GM19099 (cell line): Measurements from ENCODE around the gene PRTG.

Experiments
- POLR2A ChIP-seq: IDR thresholded peaks from 3 replicates; pipeline ENCODE4 v1.6.1; 2011; ENCODE audit warnings: low read depth; ENCODE audit not compliant: insufficient read length; ENCODE audit errors: extremely low read depth

Gene PRTG

GRCh38 chr15:55742927-55743728, at the start of gene PRTG:
Gene PRTG, minus strand, starts transcription at chr15:55743152. Its CDS starts 221 bp downstream, at chr15:55742931.
- TF ChIP-seq POLR2A, result no peak

GRCh38 chr15:55791551-55792400, 48.8 kb upstream of the PRTG start:
- TF ChIP-seq POLR2A, result no peak

- no peak for TF ChIP-seq POLR2A
Observed at GRCh38 chr15:55789066-55789660, 46.2 kb upstream of the PRTG start.

GRCh38 chr15:55786341-55786740, 43.4 kb upstream of the PRTG start:
- no peak for TF ChIP-seq POLR2A

- no peak for TF ChIP-seq POLR2A
Observed at GRCh38 chr15:55784286-55784685, 41.3 kb upstream of the PRTG start.

GRCh38 chr15:55782901-55783300, 39.9 kb upstream of the PRTG start:
- no peak for TF ChIP-seq POLR2A

- no peak for TF ChIP-seq POLR2A
Observed at GRCh38 chr15:55780292-55780691, 37.3 kb upstream of the PRTG start.

- TF ChIP-seq POLR2A, result no peak
Observed at GRCh38 chr15:55778932-55779331, 36.0 kb upstream of the PRTG start.

- TF ChIP-seq POLR2A, result no peak
Observed at GRCh38 chr15:55775316-55775715, 32.4 kb upstream of the PRTG start.

GRCh38 chr15:55774113-55774970, 31.4 kb upstream of the PRTG start:
- TF ChIP-seq POLR2A, result no peak

- TF ChIP-seq POLR2A, result no peak
Observed at GRCh38 chr15:55770806-55771205, 27.9 kb upstream of the PRTG start.

GRCh38 chr15:55770261-55770660, 27.3 kb upstream of the PRTG start:
- TF ChIP-seq POLR2A, result no peak

GRCh38 chr15:55768670-55769185, 25.8 kb upstream of the PRTG start:
- no peak for TF ChIP-seq POLR2A

GRCh38 chr15:55766676-55767075, 23.7 kb upstream of the PRTG start:
- TF ChIP-seq POLR2A, result no peak
